PC-9 (cell line): ENCODE results near the gene KRTAP9-9. TPM values are rescaled to one million over a fixed set of nuclear protein-coding genes. Genes with fewer than 3 reads are reported as not detected.
"Not testable (repeated sequence)": the region's sequence is repeated elsewhere in the genome, so short reads cannot be mapped to it uniquely, and the experiment has no call there.

ENCODE experiments used
- Bru-seq: library from RNA; stranded (reverse); fragments of 400-500 nt; gene quantifications from one replicate; lab custom pipeline; 2021; lab: Mats Ljungman, UMichigan
- BruChase-seq, 2 experiments: library from RNA; stranded (reverse); fragments of 400-500 nt; gene quantifications; one replicate each; lab custom pipeline; 2021; lab: Mats Ljungman, UMichigan
- BruUV-seq: library from RNA; stranded (reverse); fragments of 400-500 nt; replicated peaks from 2 replicates; lab custom pipeline; 2021; lab: Mats Ljungman, UMichigan
- CTCF ChIA-PET: fragments of 300-600 bp; sonication (Branson Sonifier 250); formaldehyde crosslinking; loops from one replicate; lab custom pipeline; 2022; ENCODE audit warnings: antibody characterized with exemption; lab: Charles Lee
- POLR2A ChIA-PET: fragments of 300-600 bp; sonication (Branson Sonifier 250); formaldehyde crosslinking; loops from one replicate; lab custom pipeline; 2022; ENCODE audit warnings: antibody characterized with exemption; ENCODE audit not compliant: unreplicated experiment; lab: Charles Lee
- DNase-seq, 2 experiments: peaks; one replicate each; pipeline versions ENCODE4 v3.0.0 to v3.0.0-alpha.2; 2015 to 2022; ENCODE audit warnings: mixed read lengths in 1 of 2
- H2AFZ ChIP-seq: fragments of 200-600 bp; sonication (generic); 2 replicates; pipeline ENCODE4 v1.8.1; 2017; ENCODE audit warnings: antibody characterized with exemption
- H3F3A ChIP-seq: fragments of 200-600 bp; sonication (generic); 2 replicates; pipeline ENCODE4 v1.8.1; 2017; ENCODE audit warnings: antibody characterized with exemption, mild to moderate bottlenecking, low read depth; ENCODE audit not compliant: insufficient read depth
- H3K27ac ChIP-seq: fragments of 200-600 bp; sonication (generic); 2 replicates; pipeline ENCODE4 v1.6.1; 2016; ENCODE audit warnings: mixed run types
- H3K27me3 ChIP-seq: fragments of 200-600 bp; sonication (generic); 2 replicates; pipeline ENCODE4 v1.6.1; 2016; ENCODE audit warnings: low read depth, mixed run types; ENCODE audit not compliant: insufficient read depth
- H3K36me3 ChIP-seq: fragments of 200-600 bp; sonication (generic); 2 replicates; pipeline ENCODE4 v1.6.1; 2016; ENCODE audit warnings: low read depth, mixed run types
- H3K4me1 ChIP-seq: fragments of 200-600 bp; sonication (generic); replicated peaks from 2 replicates; pipeline ENCODE4 v1.6.1; 2016; ENCODE audit warnings: mixed run types; ENCODE audit not compliant: insufficient read depth
- H3K4me2 ChIP-seq: fragments of 200-600 bp; sonication (generic); 2 replicates; pipeline ENCODE4 v1.6.1; 2017; ENCODE audit warnings: mixed run types
- H3K4me3 ChIP-seq: fragments of 200-600 bp; sonication (generic); 2 replicates; pipeline ENCODE4 v1.6.1; 2016; ENCODE audit warnings: mixed run types
- H3K79me2 ChIP-seq: fragments of 200-600 bp; sonication (generic); 2 replicates; pipeline ENCODE4 v1.6.1; 2017; ENCODE audit warnings: low read depth, mixed run types
- H3K9me2 ChIP-seq: fragments of 200-600 bp; sonication (generic); 2 replicates; pipeline ENCODE4 v1.8.1; 2017; ENCODE audit warnings: mild to moderate bottlenecking; ENCODE audit not compliant: insufficient read depth
- H3K9me3 ChIP-seq: fragments of 200-600 bp; sonication (generic); 2 replicates; pipeline ENCODE4 v1.8.1; 2016; ENCODE audit warnings: low read depth; ENCODE audit not compliant: insufficient read depth
- H4K20me1 ChIP-seq: fragments of 200-600 bp; sonication (generic); 2 replicates; pipeline ENCODE4 v1.8.1; 2017; ENCODE audit not compliant: insufficient read depth
- EZH2 ChIP-seq: fragments of 200-600 bp; sonication (generic); IDR thresholded peaks from 2 replicates; pipeline ENCODE4 v1.8.0; 2017; ENCODE audit warnings: antibody characterized with exemption, low read depth
- intact Hi-C: fragments of 100-400 bp; cut with micrococcal nuclease; formaldehyde crosslinking; loops from one replicate; pipeline ENCODE4 v1.10.0; 2022; ENCODE audit not compliant: unreplicated experiment
- long read RNA-seq: library from polyadenylated mRNA; stranded (forward); transcript quantifications from one replicate; pipeline ENCODE4 v2.0.0, GENCODE V29; 2022
- total RNA-seq: library from RNA; stranded (reverse); gene quantifications from 2 replicates; pipeline ENCODE4 v1.2.3, GENCODE V29; 2021
- TF ChIP-seq, protein P1 (sequence below): fragments of 200-600 bp; sonication (generic); conservative IDR thresholded peaks from 2 replicates; pipeline ENCODE4 v1.6.1; 2017; ENCODE audit warnings: mixed run types, antibody characterized with exemption, mild to moderate bottlenecking, moderate library complexity

KRTAP9-9 gene
- not detected in 2 replicates for total RNA-seq
- not detected for Bru-seq, nascent RNA
- not detected for BruChase-seq, experiment 1, labeled RNA remaining after a 2-hour chase
- not detected for BruChase-seq, experiment 2, labeled RNA remaining after a 6-hour chase
- long read RNA-seq, result 0 reads

DNA sequence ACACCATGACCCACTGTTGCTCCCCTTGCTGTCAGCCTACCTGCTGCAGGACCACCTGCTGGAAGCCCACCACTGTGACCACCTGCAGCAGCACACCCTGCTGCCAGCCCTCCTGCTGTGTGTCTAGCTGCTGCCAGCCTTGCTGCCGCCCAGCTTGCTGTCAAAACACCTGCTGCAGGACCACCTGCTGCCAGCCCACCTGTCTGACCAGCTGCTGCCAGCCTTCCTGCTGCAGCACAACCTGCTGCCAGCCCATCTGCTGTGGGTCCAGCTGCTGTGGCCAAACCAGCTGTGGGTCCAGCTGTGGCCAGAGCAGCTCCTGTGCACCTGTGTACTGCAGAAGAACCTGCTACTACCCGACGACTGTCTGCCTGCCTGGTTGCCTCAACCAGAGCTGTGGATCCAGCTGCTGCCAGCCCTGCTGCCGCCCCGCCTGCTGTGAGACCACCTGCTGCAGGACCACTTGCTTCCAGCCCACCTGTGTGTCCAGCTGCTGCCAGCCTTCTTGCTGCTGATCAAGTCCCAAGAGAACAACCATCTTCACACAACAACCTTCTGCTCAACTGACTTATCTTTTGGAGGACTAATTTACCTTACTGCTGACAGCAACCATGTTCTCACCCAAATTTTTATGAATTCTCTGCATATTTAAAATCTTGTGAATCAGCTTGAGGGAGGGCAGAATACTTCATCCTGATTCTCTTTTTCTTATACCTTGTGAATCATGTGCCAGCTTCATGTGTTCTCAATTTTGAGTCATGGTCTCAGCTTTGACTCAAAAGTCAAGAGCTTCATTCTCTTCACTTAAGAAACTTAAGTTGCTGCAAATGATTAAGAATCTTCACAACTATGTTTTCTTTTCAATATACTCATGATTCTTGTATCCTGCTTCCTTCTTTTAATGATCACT, at the start of gene KRTAP9-9:
Gene KRTAP9-9, plus strand, starts transcription at position 4 of the 910 bp plus-strand sequence.
- intact Hi-C loops, H3K27me3 ChIP-seq, H3K9me2 ChIP-seq, H3K4me3 ChIP-seq, CTCF ChIA-PET, H3K36me3 ChIP-seq, DNase-seq, H4K20me1 ChIP-seq, H3K27ac ChIP-seq, BruUV-seq, H3K4me1 ChIP-seq, H3K4me2 ChIP-seq, H2AFZ ChIP-seq, H3K79me2 ChIP-seq, H3F3A ChIP-seq, H3K9me3 ChIP-seq: not testable (repeated sequence)
- POLR2A ChIA-PET, result interaction anchor here (0.7 kb wide), 1 partner anchor 329 kb away, joined by 4 read pairs; no protein-coding TSS in a partner anchor

DNA sequence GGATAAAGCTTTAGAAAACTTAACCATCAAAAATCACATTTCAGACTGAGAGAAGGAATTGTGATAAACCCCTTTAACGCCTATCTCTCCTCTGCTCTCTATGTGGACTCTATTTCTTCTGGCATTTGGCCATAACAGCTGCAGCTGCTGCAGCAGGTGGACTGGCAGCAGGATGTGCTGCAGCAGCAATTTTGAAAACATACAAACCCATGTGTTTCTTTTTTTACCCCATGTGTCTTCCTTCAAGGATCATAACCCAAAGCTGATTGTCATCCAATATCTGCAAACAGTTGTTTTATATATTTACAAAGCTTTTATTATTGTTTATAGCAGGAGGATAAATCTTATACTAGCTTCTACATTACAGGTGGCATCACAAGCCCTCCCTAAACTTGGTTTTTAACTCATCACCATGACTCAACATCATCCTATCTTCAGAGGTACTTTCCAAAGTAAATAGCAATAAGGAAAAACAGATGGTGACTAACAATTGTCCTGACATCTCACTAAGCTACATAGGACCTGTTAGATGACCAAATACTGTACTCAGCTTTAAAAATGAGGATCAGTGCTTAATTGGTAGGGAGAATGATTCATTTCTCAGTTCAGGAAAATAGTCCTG, 43.2 kb upstream of the KRTAP9-9 start:
- BruUV-seq, result no TSS peak

DNA sequence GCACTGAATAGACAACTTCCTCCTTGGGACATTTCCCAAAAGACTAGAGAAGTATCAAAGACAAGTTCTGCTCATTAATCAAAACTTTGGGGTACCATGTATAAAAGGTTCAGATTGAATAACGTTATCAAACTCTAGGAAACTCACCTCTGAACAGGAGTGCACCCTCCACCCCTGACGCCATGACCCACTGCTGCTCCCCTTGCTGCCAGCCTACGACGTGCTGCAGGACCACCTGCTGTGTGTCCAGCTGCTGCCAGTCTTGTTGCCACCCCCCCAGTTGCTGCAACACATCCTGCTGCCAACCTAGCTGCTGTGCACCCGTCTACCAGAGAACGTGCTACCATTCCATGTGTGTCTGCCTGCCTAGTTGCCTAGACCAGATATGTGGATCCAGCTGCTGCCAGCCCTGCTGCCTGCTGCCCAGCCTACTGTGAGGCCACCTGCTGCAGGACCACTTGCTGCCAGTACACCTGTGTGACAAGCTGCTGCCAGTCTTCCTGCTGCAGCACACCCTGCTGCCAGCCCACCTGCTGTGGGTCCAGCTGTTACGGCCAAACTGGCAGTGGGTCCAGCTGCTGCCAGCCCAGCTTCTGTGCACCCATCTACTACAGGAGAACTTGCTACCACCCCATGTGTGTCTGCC, 42.5 kb upstream of the KRTAP9-9 start:
- no peak overlapping the region for H3K4me3 ChIP-seq
- H3K27me3 ChIP-seq, result no peaks in the 10 kb centered on the region
- H2AFZ ChIP-seq, result no peak overlapping the region
- intact Hi-C loops, result no loop called here
- POLR2A ChIA-PET, result interaction anchor here (0.6 kb wide), 1 partner anchor 37 kb away, joined by 3 read pairs; no protein-coding TSS in a partner anchor
- TF ChIP-seq, protein P1, sequence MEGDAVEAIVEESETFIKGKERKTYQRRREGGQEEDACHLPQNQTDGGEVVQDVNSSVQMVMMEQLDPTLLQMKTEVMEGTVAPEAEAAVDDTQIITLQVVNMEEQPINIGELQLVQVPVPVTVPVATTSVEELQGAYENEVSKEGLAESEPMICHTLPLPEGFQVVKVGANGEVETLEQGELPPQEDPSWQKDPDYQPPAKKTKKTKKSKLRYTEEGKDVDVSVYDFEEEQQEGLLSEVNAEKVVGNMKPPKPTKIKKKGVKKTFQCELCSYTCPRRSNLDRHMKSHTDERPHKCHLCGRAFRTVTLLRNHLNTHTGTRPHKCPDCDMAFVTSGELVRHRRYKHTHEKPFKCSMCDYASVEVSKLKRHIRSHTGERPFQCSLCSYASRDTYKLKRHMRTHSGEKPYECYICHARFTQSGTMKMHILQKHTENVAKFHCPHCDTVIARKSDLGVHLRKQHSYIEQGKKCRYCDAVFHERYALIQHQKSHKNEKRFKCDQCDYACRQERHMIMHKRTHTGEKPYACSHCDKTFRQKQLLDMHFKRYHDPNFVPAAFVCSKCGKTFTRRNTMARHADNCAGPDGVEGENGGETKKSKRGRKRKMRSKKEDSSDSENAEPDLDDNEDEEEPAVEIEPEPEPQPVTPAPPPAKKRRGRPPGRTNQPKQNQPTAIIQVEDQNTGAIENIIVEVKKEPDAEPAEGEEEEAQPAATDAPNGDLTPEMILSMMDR, result no peak
- no peak for TF ChIP-seq EZH2
- H3K79me2 ChIP-seq, result no peaks in the 10 kb centered on the region
- H3K4me1 ChIP-seq, result peaks cover 33% of the 10 kb centered on the region
- H3K9me2 ChIP-seq, result no peaks in the 10 kb centered on the region
- H3K4me2 ChIP-seq, result peak overlapping the region; percentile 41
- CTCF ChIA-PET, result no interaction called here
- H3K9me3 ChIP-seq, result no peaks in the 10 kb centered on the region; the same call in none of the 2 replicates
- H3K27ac ChIP-seq, result peak overlapping the region; percentile 83
- H3K36me3 ChIP-seq, result no peaks in the 10 kb centered on the region
- peaks cover 27% of the 10 kb centered on the region for H3F3A ChIP-seq
- BruUV-seq, result no TSS peak
- H4K20me1 ChIP-seq, result no peaks in the 10 kb centered on the region
- DNase-seq, result peak in 1 of 2 experiments; percentile 4

More for the DNA sequence above, 43.2 kb upstream of the KRTAP9-9 start:
- peak overlapping the region; percentile 41 for H3K4me2 ChIP-seq
- peaks cover 33% of the 10 kb centered on the region for H3K4me1 ChIP-seq
- H3K4me3 ChIP-seq, result no peak overlapping the region
- H3K27ac ChIP-seq, result peak overlapping the region; percentile 83
- no peaks in the 10 kb centered on the region for H4K20me1 ChIP-seq
- H3K79me2 ChIP-seq, result no peaks in the 10 kb centered on the region
- TF ChIP-seq EZH2, result no peak
- TF ChIP-seq, protein P1, result no peak
- no peaks in the 10 kb centered on the region for H3K36me3 ChIP-seq
- peaks cover 27% of the 10 kb centered on the region for H3F3A ChIP-seq
- CTCF ChIA-PET, result interaction anchor here (0.5 to 0.6 kb wide), 2 partner anchors 22 to 515 kb away, joined by 3 to 4 read pairs; no protein-coding TSS in a partner anchor
- POLR2A ChIA-PET, result interaction anchor here (0.6 kb wide), 1 partner anchor 163 kb away, joined by 3 read pairs; no protein-coding TSS in a partner anchor
- intact Hi-C loops, result no loop called here
- DNase-seq, result peak; percentile 2 to 84
- H2AFZ ChIP-seq, result no peak overlapping the region
- H3K9me2 ChIP-seq, result no peaks in the 10 kb centered on the region
- no peaks in the 10 kb centered on the region for H3K27me3 ChIP-seq
- no peaks in the 10 kb centered on the region; the same call in none of the 2 replicates for H3K9me3 ChIP-seq
